ENCODE results near the gene ATP5F1E. TPM values are rescaled to one million over a fixed set of nuclear protein-coding genes. Genes with fewer than 3 reads are reported as not detected.

ATP5F1E gene
- total RNA-seq, 1 experiment from 2014 or later, result 52.7 TPM

DNA sequence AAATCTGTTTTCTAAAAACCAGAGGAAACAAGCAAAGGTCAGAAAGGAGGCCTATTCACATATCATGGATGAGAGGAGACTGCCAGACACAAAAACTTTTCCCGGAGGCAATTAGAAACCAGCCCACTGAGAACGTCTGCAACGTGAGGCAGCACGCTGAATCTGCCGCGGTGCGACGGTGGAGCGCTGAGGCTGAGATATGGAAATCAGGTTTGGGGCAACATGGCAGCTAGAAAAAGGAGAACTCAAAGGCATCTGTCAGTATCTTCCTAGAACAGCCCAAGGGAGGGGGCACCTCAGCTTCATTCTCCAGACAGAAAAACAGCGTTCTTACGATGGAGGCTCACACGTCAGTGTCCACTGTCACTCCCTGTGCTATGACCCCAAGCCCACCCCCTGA, 5.3 kb upstream of the ATP5F1E start:
- H3K79me1 ChIP-seq (ENCODE audit: insufficient read depth, low read depth, low read length, poor library complexity, severe bottlenecking), result no peaks in the 10 kb centered on the region

More for the DNA sequence above, 5.3 kb upstream of the ATP5F1E start:
- H3K27ac ChIP-seq (ENCODE audit: insufficient read length, low read depth, low read length), result no peak overlapping the region
- Mint-ChIP-seq H3K4me1 (peaks cover 9 to 15% of the 10 kb centered on the region in 2 experiments), H3K27me3 (ENCODE audit: low read depth) (no peaks in the 10 kb centered on the region), H3K27ac (no peak overlapping the region), H3K4me3 (no peak overlapping the region), H3K36me3 (ENCODE audit: insufficient read depth in 1 of 3, low read depth in 3 of 3) (peaks cover 26 to 58% (median 58%) of the 10 kb centered on the region in 3 experiments), H3K9me3 (no peaks in the 10 kb centered on the region)
- H3K79me2 ChIP-seq (ENCODE audit: insufficient read depth, low read length), result peaks cover 10% of the 10 kb centered on the region
- no peak overlapping the region for H2BK20ac ChIP-seq (ENCODE audit: low read depth, low read length, poor library complexity, severe bottlenecking)
- H2BK12ac ChIP-seq (ENCODE audit: insufficient read length, low read depth, low read length), result no peak overlapping the region
- no peak overlapping the region for H2BK15ac ChIP-seq (ENCODE audit: low read depth, low read length)
- H3K14ac ChIP-seq (ENCODE audit: insufficient read depth, low read length), result no peak overlapping the region
- H3K27me3 ChIP-seq (ENCODE audit: insufficient read depth, low read length), result no peaks in the 10 kb centered on the region
- no peak overlapping the region for H3K18ac ChIP-seq (ENCODE audit: insufficient read length, low read depth, low read length)
- H3K4me2 ChIP-seq (ENCODE audit: insufficient read depth, insufficient read length, low read length), result no peak overlapping the region
- H3K4ac ChIP-seq (ENCODE audit: low read depth, low read length), result no peak overlapping the region
- H2AFZ ChIP-seq (ENCODE audit: low read length), result no peak overlapping the region
- TF ChIP-seq, protein P1, sequence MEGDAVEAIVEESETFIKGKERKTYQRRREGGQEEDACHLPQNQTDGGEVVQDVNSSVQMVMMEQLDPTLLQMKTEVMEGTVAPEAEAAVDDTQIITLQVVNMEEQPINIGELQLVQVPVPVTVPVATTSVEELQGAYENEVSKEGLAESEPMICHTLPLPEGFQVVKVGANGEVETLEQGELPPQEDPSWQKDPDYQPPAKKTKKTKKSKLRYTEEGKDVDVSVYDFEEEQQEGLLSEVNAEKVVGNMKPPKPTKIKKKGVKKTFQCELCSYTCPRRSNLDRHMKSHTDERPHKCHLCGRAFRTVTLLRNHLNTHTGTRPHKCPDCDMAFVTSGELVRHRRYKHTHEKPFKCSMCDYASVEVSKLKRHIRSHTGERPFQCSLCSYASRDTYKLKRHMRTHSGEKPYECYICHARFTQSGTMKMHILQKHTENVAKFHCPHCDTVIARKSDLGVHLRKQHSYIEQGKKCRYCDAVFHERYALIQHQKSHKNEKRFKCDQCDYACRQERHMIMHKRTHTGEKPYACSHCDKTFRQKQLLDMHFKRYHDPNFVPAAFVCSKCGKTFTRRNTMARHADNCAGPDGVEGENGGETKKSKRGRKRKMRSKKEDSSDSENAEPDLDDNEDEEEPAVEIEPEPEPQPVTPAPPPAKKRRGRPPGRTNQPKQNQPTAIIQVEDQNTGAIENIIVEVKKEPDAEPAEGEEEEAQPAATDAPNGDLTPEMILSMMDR (conservative IDR thresholded peaks at IDR 0.05), result no peak
- WGBS (ENCODE audit: extremely low coverage, insufficient read length, low lambda C conversion rate), result no CpG with 5 or more reads among the region's 12 CpGs
- H2AK5ac ChIP-seq (ENCODE audit: insufficient read length, low read length), result no peak overlapping the region
- H4K8ac ChIP-seq (replicated peaks; ENCODE audit: insufficient read length, low read depth, low read length), result no peak overlapping the region
- no peaks in the 10 kb centered on the region for H4K20me1 ChIP-seq (ENCODE audit: control insufficient read depth, insufficient read depth, insufficient read length)
- no peak for DNase-seq
- no peak overlapping the region for H4K5ac ChIP-seq (ENCODE audit: insufficient read length, low read depth, low read length)
- H3T11ph ChIP-seq (ENCODE audit: low read length), result no peak overlapping the region
- no peak overlapping the region for H2BK5ac ChIP-seq (ENCODE audit: insufficient read length, low read length)
- H3K23me2 ChIP-seq (ENCODE audit: insufficient read length, low read depth, low read length, poor library complexity, severe bottlenecking), result peaks cover 12% of the 10 kb centered on the region
- no peak overlapping the region for H2BK120ac ChIP-seq (ENCODE audit: low read depth, low read length, poor library complexity, severe bottlenecking)
- H3K9ac ChIP-seq (ENCODE audit: extremely low read depth, insufficient read length, low read length), result no peak overlapping the region
- no peaks in the 10 kb centered on the region for H3K9me3 ChIP-seq (ENCODE audit: control insufficient read depth, low read depth, low read length)
- H4K91ac ChIP-seq (ENCODE audit: insufficient read length, low read depth, low read length), result no peak overlapping the region
- H3K23ac ChIP-seq (ENCODE audit: insufficient read length, low read depth, low read length), result no peak overlapping the region
- H3K4me1 ChIP-seq (ENCODE audit: insufficient read depth, low read length), result no peaks in the 10 kb centered on the region
- H3K56ac ChIP-seq (ENCODE audit: insufficient read length, low read depth, low read length), result no peak overlapping the region
